H1 (cell line): Measurements from ENCODE around the gene GXYLT2.

Experiments used
- EZH2 ChIP-seq: fragments of 200-600 bp; sonication (generic); IDR thresholded peaks from 2 replicates; pipeline ENCODE4 v1.7.1; 2012; ENCODE audit warnings: low read depth, mild to moderate bottlenecking, moderate library complexity, low read length, inconsistent platforms; ENCODE audit not compliant: severe bottlenecking
- GABPA ChIP-seq: IDR thresholded peaks from 2 replicates; pipeline ENCODE4 v1.6.1; 2011; ENCODE audit warnings: mild to moderate bottlenecking, low read length, moderate library complexity, borderline replicate concordance; ENCODE audit not compliant: insufficient read depth
- KDM4A ChIP-seq: IDR thresholded peaks from one replicate; pipeline ENCODE4 v1.7.1; 2012; ENCODE audit warnings: low read depth, mild to moderate bottlenecking, moderate library complexity, low read length, inconsistent platforms; ENCODE audit not compliant: severe bottlenecking
- POLR2A ChIP-seq, 2 experiments: IDR thresholded peaks; 1 replicate in 1 of 2; 2 replicates in 1 of 2; pipeline ENCODE4 v1.6.1; 2011; ENCODE audit warnings: low read depth in 2 of 2, low read length in 2 of 2, mild to moderate bottlenecking in 2 of 2; ENCODE audit errors: control extremely low read depth in 1 of 2
- POLR2AphosphoS5 ChIP-seq: IDR thresholded peaks from 2 replicates; pipeline ENCODE4 v1.6.1; 2011; ENCODE audit warnings: low read depth, low read length
- SIX5 ChIP-seq: IDR thresholded peaks from 2 replicates; pipeline ENCODE4 v1.6.1; 2011; ENCODE audit warnings: mild to moderate bottlenecking, low read depth, low read length
- SP1 ChIP-seq: IDR thresholded peaks from 2 replicates; pipeline ENCODE4 v1.6.1; 2011; ENCODE audit warnings: low read depth, low read length
- SUZ12 ChIP-seq: fragments of 200-600 bp; sonication (generic); IDR thresholded peaks from 2 replicates; pipeline ENCODE4 v1.6.1; 2012; ENCODE audit warnings: mild to moderate bottlenecking, inconsistent platforms, low read length, moderate library complexity, mixed read lengths
- TF ChIP-seq, protein P1 (sequence below), 3 experiments: IDR thresholded peaks; 1 replicate in 2 of 3; 2 replicates in 1 of 3; pipeline versions ENCODE4 v1.5.1 to v1.6.1; 2011; ENCODE audit warnings: low read length in 3 of 3, mild to moderate bottlenecking in 3 of 3, inconsistent platforms in 2 of 3, low read depth in 1 of 3, moderate library complexity in 1 of 3; ENCODE audit not compliant: insufficient read depth in 1 of 3; ENCODE audit errors: control extremely low read depth in 1 of 3
- TF ChIP-seq, protein P2 (sequence below): IDR thresholded peaks from 2 replicates; pipeline ENCODE4 v1.6.1; 2012; ENCODE audit warnings: inconsistent platforms
- TF ChIP-seq, protein P3 (sequence below): IDR thresholded peaks from 2 replicates; pipeline ENCODE4 v1.6.1; 2012; ENCODE audit warnings: low read length, inconsistent platforms

DNA sequence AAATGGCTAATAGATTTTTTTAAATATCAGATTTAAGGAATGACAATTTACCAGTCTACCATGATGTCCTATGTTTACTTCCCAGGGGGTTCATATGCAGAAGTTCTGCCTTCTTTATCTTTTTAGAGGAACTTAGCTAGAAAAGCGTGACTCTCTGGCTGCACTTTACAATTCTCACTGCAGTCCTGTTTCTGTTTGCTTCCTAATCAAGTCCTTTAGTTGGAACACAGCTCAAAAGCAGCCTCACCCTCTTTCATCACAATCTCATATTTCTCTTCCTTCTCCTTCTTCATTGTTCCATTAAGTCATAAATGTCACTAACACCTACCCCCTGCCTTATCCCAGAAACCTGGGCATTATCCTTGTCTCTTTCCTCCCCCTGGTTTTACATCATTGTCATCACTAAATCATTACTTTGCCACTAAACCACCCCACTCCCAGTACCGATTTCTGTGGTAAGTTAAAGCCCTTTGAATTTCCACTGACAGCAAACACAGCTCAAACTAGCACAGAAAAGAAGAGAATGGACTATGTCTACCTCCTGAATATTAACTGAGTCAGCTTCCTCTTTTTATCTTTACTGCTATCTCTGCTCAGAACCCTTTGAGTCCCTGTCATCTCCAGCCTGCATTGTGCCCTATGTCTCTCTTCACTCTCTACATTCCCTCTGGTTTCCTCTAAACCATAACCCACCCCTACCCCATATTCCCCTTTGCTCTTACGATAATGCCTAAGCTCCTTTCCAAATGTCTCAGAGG is 94.9 kb downstream of the GXYLT2 start:
- TF ChIP-seq, protein P1, sequence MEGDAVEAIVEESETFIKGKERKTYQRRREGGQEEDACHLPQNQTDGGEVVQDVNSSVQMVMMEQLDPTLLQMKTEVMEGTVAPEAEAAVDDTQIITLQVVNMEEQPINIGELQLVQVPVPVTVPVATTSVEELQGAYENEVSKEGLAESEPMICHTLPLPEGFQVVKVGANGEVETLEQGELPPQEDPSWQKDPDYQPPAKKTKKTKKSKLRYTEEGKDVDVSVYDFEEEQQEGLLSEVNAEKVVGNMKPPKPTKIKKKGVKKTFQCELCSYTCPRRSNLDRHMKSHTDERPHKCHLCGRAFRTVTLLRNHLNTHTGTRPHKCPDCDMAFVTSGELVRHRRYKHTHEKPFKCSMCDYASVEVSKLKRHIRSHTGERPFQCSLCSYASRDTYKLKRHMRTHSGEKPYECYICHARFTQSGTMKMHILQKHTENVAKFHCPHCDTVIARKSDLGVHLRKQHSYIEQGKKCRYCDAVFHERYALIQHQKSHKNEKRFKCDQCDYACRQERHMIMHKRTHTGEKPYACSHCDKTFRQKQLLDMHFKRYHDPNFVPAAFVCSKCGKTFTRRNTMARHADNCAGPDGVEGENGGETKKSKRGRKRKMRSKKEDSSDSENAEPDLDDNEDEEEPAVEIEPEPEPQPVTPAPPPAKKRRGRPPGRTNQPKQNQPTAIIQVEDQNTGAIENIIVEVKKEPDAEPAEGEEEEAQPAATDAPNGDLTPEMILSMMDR (IDR thresholded peaks at IDR 0.05; ENCODE audit: control extremely low read depth in 1 of 3, insufficient read depth in 1 of 3, low read depth in 1 of 3, low read length in 3 of 3) = no peak
- TF ChIP-seq POLR2A (IDR thresholded peaks at IDR 0.05; ENCODE audit: control extremely low read depth in 1 of 2, low read depth in 2 of 2, low read length in 2 of 2) = no peak
- no peak for TF ChIP-seq GABPA
- no peak for TF ChIP-seq EZH2
- TF ChIP-seq SUZ12 = no peak
- TF ChIP-seq SIX5 = no peak
- no peak for TF ChIP-seq SP1
- TF ChIP-seq POLR2AphosphoS5 = no peak
- TF ChIP-seq KDM4A = no peak
- TF ChIP-seq, protein P2, sequence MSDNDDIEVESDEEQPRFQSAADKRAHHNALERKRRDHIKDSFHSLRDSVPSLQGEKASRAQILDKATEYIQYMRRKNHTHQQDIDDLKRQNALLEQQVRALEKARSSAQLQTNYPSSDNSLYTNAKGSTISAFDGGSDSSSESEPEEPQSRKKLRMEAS = no peak
- TF ChIP-seq, protein P3, sequence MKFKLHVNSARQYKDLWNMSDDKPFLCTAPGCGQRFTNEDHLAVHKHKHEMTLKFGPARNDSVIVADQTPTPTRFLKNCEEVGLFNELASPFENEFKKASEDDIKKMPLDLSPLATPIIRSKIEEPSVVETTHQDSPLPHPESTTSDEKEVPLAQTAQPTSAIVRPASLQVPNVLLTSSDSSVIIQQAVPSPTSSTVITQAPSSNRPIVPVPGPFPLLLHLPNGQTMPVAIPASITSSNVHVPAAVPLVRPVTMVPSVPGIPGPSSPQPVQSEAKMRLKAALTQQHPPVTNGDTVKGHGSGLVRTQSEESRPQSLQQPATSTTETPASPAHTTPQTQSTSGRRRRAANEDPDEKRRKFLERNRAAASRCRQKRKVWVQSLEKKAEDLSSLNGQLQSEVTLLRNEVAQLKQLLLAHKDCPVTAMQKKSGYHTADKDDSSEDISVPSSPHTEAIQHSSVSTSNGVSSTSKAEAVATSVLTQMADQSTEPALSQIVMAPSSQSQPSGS = no peak
